KMS-11 (cell line): ENCODE results near the gene ZBTB20.

ENCODE experiments used
- H2AFZ ChIP-seq: fragments of 200-600 bp; sonication (generic); 2 replicates; pipeline ENCODE4 v1.6.1; 2016; ENCODE audit warnings: antibody characterized with exemption, mixed run types, low read depth
- H3K27ac ChIP-seq: fragments of 200-600 bp; sonication (generic); 2 replicates; pipeline ENCODE4 v1.6.1; 2016; ENCODE audit warnings: mild to moderate bottlenecking, mixed run types
- H3K27me3 ChIP-seq: fragments of 200-600 bp; sonication (generic); 2 replicates; pipeline ENCODE4 v1.6.1; 2017; ENCODE audit warnings: mild to moderate bottlenecking, low read depth, mixed run types, moderate library complexity; ENCODE audit not compliant: insufficient read depth
- H3K36me3 ChIP-seq: fragments of 200-600 bp; sonication (generic); 2 replicates; pipeline ENCODE4 v1.6.1; 2017; ENCODE audit warnings: mild to moderate bottlenecking, mixed run types; ENCODE audit not compliant: insufficient read depth
- H3K4me1 ChIP-seq: fragments of 200-600 bp; sonication (generic); 2 replicates; pipeline ENCODE4 v1.6.1; 2016; ENCODE audit warnings: mild to moderate bottlenecking, low read depth, mixed run types; ENCODE audit not compliant: poor library complexity, severe bottlenecking
- H3K4me2 ChIP-seq: fragments of 200-600 bp; sonication (generic); 2 replicates; pipeline ENCODE4 v1.7.0; 2016; ENCODE audit warnings: mild to moderate bottlenecking, mixed run types
- H3K4me3 ChIP-seq: fragments of 200-600 bp; sonication (generic); IDR thresholded peaks from 2 replicates; pipeline ENCODE4 v1.6.1; 2017; ENCODE audit warnings: low read depth, low read length, mixed read lengths; ENCODE audit not compliant: insufficient read depth
- H3K79me2 ChIP-seq: fragments of 200-600 bp; sonication (generic); 2 replicates; pipeline ENCODE4 v1.6.1; 2016; ENCODE audit warnings: low read depth, mixed run types; ENCODE audit not compliant: insufficient read depth
- H3K9ac ChIP-seq: fragments of 200-600 bp; sonication (generic); 2 replicates; pipeline ENCODE4 v1.6.1; 2016; ENCODE audit warnings: mild to moderate bottlenecking, mixed run types
- H4K20me1 ChIP-seq: fragments of 200-600 bp; sonication (generic); 2 replicates; pipeline ENCODE4 v1.6.1; 2016; ENCODE audit warnings: mild to moderate bottlenecking, mixed run types; ENCODE audit not compliant: insufficient read depth
- CTCF ChIP-seq: fragments of 200-600 bp; sonication (generic); conservative IDR thresholded peaks from 2 replicates; pipeline ENCODE4 v1.6.1; 2017; ENCODE audit warnings: low read depth, mild to moderate bottlenecking, antibody characterized with exemption, low read length, moderate library complexity, mixed read lengths

ZBTB20 gene

GRCh38 chr3:115165266-115165665 lies 18.2 kb upstream of the ZBTB20 start:
- H3K4me2 ChIP-seq: no peak overlapping the region
- no peak for TF ChIP-seq CTCF
- no peak overlapping the region for H3K4me3 ChIP-seq
- H3K27ac ChIP-seq: no peak overlapping the region
- no peaks in the 10 kb centered on the region for H3K27me3 ChIP-seq
- H2AFZ ChIP-seq: no peak overlapping the region
- no peaks in the 10 kb centered on the region for H3K36me3 ChIP-seq
- no peaks in the 10 kb centered on the region for H4K20me1 ChIP-seq
- H3K79me2 ChIP-seq: no peaks in the 10 kb centered on the region
- H3K4me1 ChIP-seq: peaks cover 8% of the 10 kb centered on the region
- H3K9ac ChIP-seq: no peak overlapping the region

- no peak overlapping the region for H2AFZ ChIP-seq
- H3K79me2 ChIP-seq: no peaks in the 10 kb centered on the region
- no peaks in the 10 kb centered on the region for H4K20me1 ChIP-seq
- H3K4me3 ChIP-seq: no peak overlapping the region
- H3K9ac ChIP-seq: no peak overlapping the region
- no peak overlapping the region for H3K4me2 ChIP-seq
- no peaks in the 10 kb centered on the region for H3K36me3 ChIP-seq
- H3K27ac ChIP-seq: no peak overlapping the region
- no peak for TF ChIP-seq CTCF
- peaks cover 14% of the 10 kb centered on the region for H3K4me1 ChIP-seq
- H3K27me3 ChIP-seq: no peaks in the 10 kb centered on the region
Measured at GRCh38 chr3:115164374-115165221, 17.5 kb upstream of the ZBTB20 start.

GRCh38 chr3:115162759-115163158 lies 15.7 kb upstream of the ZBTB20 start:
- no peak overlapping the region for H3K4me2 ChIP-seq
- H3K4me3 ChIP-seq: no peak overlapping the region
- H3K36me3 ChIP-seq: no peaks in the 10 kb centered on the region
- no peak overlapping the region for H3K27ac ChIP-seq
- no peaks in the 10 kb centered on the region for H3K79me2 ChIP-seq
- no peak overlapping the region for H2AFZ ChIP-seq
- H3K27me3 ChIP-seq: no peaks in the 10 kb centered on the region
- H3K9ac ChIP-seq: no peak overlapping the region
- H4K20me1 ChIP-seq: no peaks in the 10 kb centered on the region
- no peak for TF ChIP-seq CTCF
- H3K4me1 ChIP-seq: peaks cover 16% of the 10 kb centered on the region

- no peak overlapping the region for H3K27ac ChIP-seq
- H3K9ac ChIP-seq: no peak overlapping the region
Measured at GRCh38 chr3:115161866-115162265, 14.8 kb upstream of the ZBTB20 start.

More at GRCh38 chr3:115161866-115162265, 14.8 kb upstream of the ZBTB20 start:
- Histone ChIP-seq H3K27me3 (no peaks in the 10 kb centered on the region), H3K4me1 (peaks cover 16% of the 10 kb centered on the region), H3K4me3 (no peak overlapping the region), H2AFZ (no peak overlapping the region), H3K36me3 (no peaks in the 10 kb centered on the region), H3K79me2 (no peaks in the 10 kb centered on the region), H4K20me1 (no peaks in the 10 kb centered on the region), H3K4me2 (no peak overlapping the region)
- TF ChIP-seq CTCF: no peak
